ENCODE measurements around the gene ZBTB6.
A peak's percentile ranks its signal among the peaks of the same experiment; 100 is the strongest.

Gene ZBTB6

GRCh38 chr9:122912964-122913673 is at the start of gene ZBTB6:
Gene ZBTB6 (minus strand): TSS chr9:122913323. CDS start chr9:122912072, 1,251 bp downstream.
- DNase-seq (ENCODE audit: low read depth in 4 of 4, low spot score in 1 of 4), result peak; percentile 36 to 65 (median 48)

- DNase-seq (ENCODE audit: low read depth in 4 of 4, low spot score in 1 of 4), result no peak
Observed at GRCh38 chr9:122961139-122961538, 48.0 kb upstream of the ZBTB6 start.

- DNase-seq (ENCODE audit: low read depth in 4 of 4, low spot score in 1 of 4), result no peak
Observed at GRCh38 chr9:122955961-122956360, 42.8 kb upstream of the ZBTB6 start.

- no peak for DNase-seq (ENCODE audit: low read depth in 4 of 4, low spot score in 1 of 4)
Observed at GRCh38 chr9:122954253-122954691, 41.1 kb upstream of the ZBTB6 start.

GRCh38 chr9:122951056-122951455 is 37.9 kb upstream of the ZBTB6 start:
- no peak for DNase-seq (ENCODE audit: low read depth in 4 of 4, low spot score in 1 of 4)

GRCh38 chr9:122950263-122950662 is 37.1 kb upstream of the ZBTB6 start:
- no peak for DNase-seq (ENCODE audit: low read depth in 4 of 4, low spot score in 1 of 4)

- no peak for DNase-seq (ENCODE audit: low read depth in 4 of 4, low spot score in 1 of 4)
Observed at GRCh38 chr9:122949696-122950095, 36.6 kb upstream of the ZBTB6 start.

GRCh38 chr9:122948313-122948712 is 35.2 kb upstream of the ZBTB6 start:
- no peak for DNase-seq (ENCODE audit: low read depth in 4 of 4, low spot score in 1 of 4)

GRCh38 chr9:122946461-122947005 is 33.4 kb upstream of the ZBTB6 start:
- DNase-seq (ENCODE audit: low read depth in 4 of 4, low spot score in 1 of 4), result no peak

- no peak for DNase-seq (ENCODE audit: low read depth in 4 of 4, low spot score in 1 of 4)
Observed at GRCh38 chr9:122944960-122945888, 32.1 kb upstream of the ZBTB6 start.

GRCh38 chr9:122941582-122942234 is 28.6 kb upstream of the ZBTB6 start:
- no peak for DNase-seq (ENCODE audit: low read depth in 4 of 4, low spot score in 1 of 4)

GRCh38 chr9:122940749-122941581 is 27.8 kb upstream of the ZBTB6 start, which contains the start of gene RABGAP1:
Gene RABGAP1 (plus strand): TSS chr9:122941020. CDS start chr9:122957060, 16,040 bp downstream.
- DNase-seq (ENCODE audit: low read depth in 4 of 4, low spot score in 1 of 4), result peak; percentile 97 to 99 (median 98)

GRCh38 chr9:122940454-122940748 is 27.3 kb upstream of the ZBTB6 start:
- no peak for DNase-seq (ENCODE audit: low read depth in 4 of 4, low spot score in 1 of 4)

GRCh38 chr9:122939601-122940000 is 26.5 kb upstream of the ZBTB6 start:
- DNase-seq (ENCODE audit: low read depth in 4 of 4, low spot score in 1 of 4), result no peak

GRCh38 chr9:122936883-122937282 is 23.8 kb upstream of the ZBTB6 start:
- DNase-seq (ENCODE audit: low read depth in 4 of 4, low spot score in 1 of 4), result no peak

GRCh38 chr9:122936464-122936863 is 23.3 kb upstream of the ZBTB6 start:
- DNase-seq (ENCODE audit: low read depth in 4 of 4, low spot score in 1 of 4), result no peak

- peak; percentile 66 to 88 (median 82) for DNase-seq (ENCODE audit: low read depth in 4 of 4, low spot score in 1 of 4)
Observed at GRCh38 chr9:122931226-122932121, 18.4 kb upstream of the ZBTB6 start, which contains the start of gene ZBTB26. Gene ZBTB26 (minus strand): TSS chr9:122931512. CDS start chr9:122919934, 11,578 bp downstream.

- peak in 1 of 4 experiments; percentile 9 for DNase-seq (ENCODE audit: low read depth in 4 of 4, low spot score in 1 of 4)
Observed at GRCh38 chr9:122930541-122931225, 17.6 kb upstream of the ZBTB6 start.
